Measurements from ENCODE around the gene CST9.

- TF ChIP-seq CTCF (IDR thresholded peaks at IDR 0.05; ENCODE audit: control extremely low read depth in 1 of 3, insufficient read depth in 1 of 3, low read depth in 1 of 3, low read length in 3 of 3): no peak
- TF ChIP-seq SIN3A (conservative IDR thresholded peaks at IDR 0.05 in 1 of 2, IDR thresholded peaks at IDR 0.05 in 1 of 2; ENCODE audit: low read depth in 1 of 2, low read length in 2 of 2): no peak
- TF ChIP-seq SP4 (IDR thresholded peaks at IDR 0.05; ENCODE audit: low read length): no peak
- no peak for TF ChIP-seq TBP (IDR thresholded peaks at IDR 0.05; ENCODE audit: low read depth, low read length)
- no peak for TF ChIP-seq POLR2AphosphoS5 (IDR thresholded peaks at IDR 0.05; ENCODE audit: low read depth, low read length)
- no peak for TF ChIP-seq GTF2F1 (IDR thresholded peaks at IDR 0.05; ENCODE audit: borderline replicate concordance, low read depth, low read length)
- no peak for TF ChIP-seq KDM4A (IDR thresholded peaks at IDR 0.05; ENCODE audit: low read depth, low read length, severe bottlenecking)
- TF ChIP-seq BRCA1 (IDR thresholded peaks at IDR 0.05; ENCODE audit: low read depth, low read length): no peak
- TF ChIP-seq EP300 (IDR thresholded peaks at IDR 0.05; ENCODE audit: borderline replicate concordance in 1 of 2, low read depth in 2 of 2, low read length in 2 of 2): no peak
- no peak for TF ChIP-seq SIX5 (IDR thresholded peaks at IDR 0.05; ENCODE audit: low read depth, low read length)
- no peak for TF ChIP-seq HDAC2 (IDR thresholded peaks at IDR 0.05; ENCODE audit: borderline replicate concordance in 1 of 2, low read depth in 2 of 2, low read length in 2 of 2)
- no peak for TF ChIP-seq CREB1 (IDR thresholded peaks at IDR 0.05)
- no peak for TF ChIP-seq GABPA (IDR thresholded peaks at IDR 0.05; ENCODE audit: borderline replicate concordance, insufficient read depth, low read length)
- no peak for TF ChIP-seq EZH2 (IDR thresholded peaks at IDR 0.05; ENCODE audit: low read depth, low read length, severe bottlenecking)
Measured at GRCh38 chr20:23640671-23641667, 35.3 kb upstream of the CST9 start.
